ENCODE measurements around the gene FTO.

Gene FTO

DNA sequence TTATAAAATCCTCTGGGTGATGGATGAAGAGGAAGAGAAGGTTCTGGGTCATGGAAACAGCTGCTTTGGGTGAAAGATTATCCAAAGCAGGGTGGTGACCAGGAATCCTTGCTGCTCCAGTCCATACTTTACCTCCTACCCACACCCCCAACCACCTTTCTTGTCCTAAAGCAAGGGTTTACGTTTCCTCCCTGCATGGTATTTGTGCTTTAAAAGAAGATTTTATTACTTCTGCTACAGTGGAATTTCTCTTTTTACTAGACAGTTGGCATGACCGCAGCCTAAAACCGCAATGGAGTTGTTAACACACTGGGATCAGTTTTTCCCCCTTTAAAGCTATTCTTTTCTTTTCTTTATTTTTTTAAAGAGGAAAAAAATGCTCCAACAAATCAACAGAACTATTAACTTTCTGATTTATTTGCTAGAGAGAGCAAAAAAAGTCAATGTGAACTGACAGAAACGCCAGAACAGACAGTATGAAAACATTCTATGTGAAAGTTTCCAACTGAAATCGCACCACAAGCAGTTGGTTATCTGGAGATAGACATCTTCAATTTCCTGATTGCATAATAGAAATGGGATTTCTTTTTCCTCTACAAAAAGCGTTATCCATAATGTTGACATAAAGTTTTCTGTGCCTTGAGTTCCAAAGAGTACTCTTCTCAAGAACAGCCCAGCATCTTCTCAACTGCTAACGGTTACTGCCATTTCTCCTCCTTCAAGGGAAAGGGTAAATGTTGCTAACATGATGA, 346.7 kb downstream of the FTO start:
- H2BK15ac ChIP-seq (ENCODE audit: low read length), result no peak overlapping the region
- H4K8ac ChIP-seq (ENCODE audit: low read depth, low read length), result no peak overlapping the region
- H3K9me3 ChIP-seq (replicated peaks in 1 of 2; ENCODE audit: control insufficient read depth in 2 of 2, insufficient read depth in 1 of 2, low read depth in 1 of 2, low read length in 2 of 2), result no peaks in the 10 kb centered on the region
- DNase-seq (ENCODE audit: low spot score), result no peak
- H3K23ac ChIP-seq (ENCODE audit: low read depth, low read length, poor library complexity), result no peak overlapping the region
- H3K79me1 ChIP-seq (ENCODE audit: low read depth, low read length), result no peaks in the 10 kb centered on the region
- no peak overlapping the region for H2BK5ac ChIP-seq (ENCODE audit: low read length)
- no CpG with 5 or more reads among the region's 7 CpGs for WGBS, 2 donors (ENCODE audit: extremely low coverage in 2 of 2, insufficient read length in 2 of 2, insufficient replicate concordance in 1 of 2)
- no peaks in the 10 kb centered on the region for H3K27me3 ChIP-seq (ENCODE audit: control insufficient read depth in 3 of 3, insufficient read depth in 3 of 3, low read depth in 1 of 3, low read length in 3 of 3)
- H4K91ac ChIP-seq (ENCODE audit: low read depth, low read length, poor library complexity), result no peak overlapping the region
- no peak overlapping the region for H2AK5ac ChIP-seq (ENCODE audit: low read depth, low read length)
- H3K18ac ChIP-seq (ENCODE audit: low read length), result no peak overlapping the region
- no peak overlapping the region for H3K4ac ChIP-seq (ENCODE audit: low read length)
- no peak overlapping the region for H3K14ac ChIP-seq (ENCODE audit: low read length)
- no peak overlapping the region for H2BK12ac ChIP-seq (ENCODE audit: low read length)
- H3K4me2 ChIP-seq (ENCODE audit: insufficient read depth, low read length, poor library complexity, severe bottlenecking), result no peak overlapping the region
- no peak overlapping the region for H2BK120ac ChIP-seq (ENCODE audit: low read depth, low read length)
- no peak overlapping the region for H2AFZ ChIP-seq (ENCODE audit: low read length)
- H3K27ac ChIP-seq (replicated peaks; ENCODE audit: low read length), result no peak overlapping the region
- peaks cover 28 to 49% of the 10 kb centered on the region in 2 donors for H3K4me1 ChIP-seq (ENCODE audit: control insufficient read depth in 2 of 2, insufficient read depth in 1 of 2, low read depth in 1 of 2, low read length in 2 of 2)
- no peak overlapping the region for H3K9ac ChIP-seq (ENCODE audit: low read depth, low read length, poor library complexity)
- H3K36me3 ChIP-seq (replicated peaks in 1 of 2; ENCODE audit: control insufficient read depth in 2 of 2, insufficient read depth in 2 of 2, low read length in 2 of 2), result no peaks in the 10 kb centered on the region
- no peak overlapping the region for H3K4me3 ChIP-seq (ENCODE audit: low read length in 2 of 2)

DNA sequence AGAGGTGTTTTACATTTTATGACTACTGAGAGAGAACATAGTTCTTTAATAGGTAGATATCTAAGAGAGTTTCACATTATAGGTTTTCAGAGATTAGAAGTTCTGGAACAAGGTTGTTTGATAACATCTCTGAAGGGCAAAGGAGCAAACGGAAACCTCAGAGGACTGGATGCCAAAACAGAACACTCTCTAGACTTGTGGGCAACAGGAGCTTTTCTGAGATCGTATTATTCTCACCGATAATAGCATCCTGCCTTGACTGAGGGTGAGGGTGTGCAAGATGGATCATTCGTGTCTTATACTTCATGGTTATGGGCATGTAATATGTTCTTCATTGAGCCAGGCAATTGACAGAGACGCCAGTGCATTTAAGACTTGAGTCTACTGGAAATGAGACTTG, 347.9 kb downstream of the FTO start:
- H3K36me3 ChIP-seq (replicated peaks in 1 of 2; ENCODE audit: control insufficient read depth in 2 of 2, insufficient read depth in 2 of 2, low read length in 2 of 2), result no peaks in the 10 kb centered on the region
- no peak overlapping the region for H3K4me2 ChIP-seq (ENCODE audit: insufficient read depth, low read length, poor library complexity, severe bottlenecking)
- peaks cover 28 to 49% of the 10 kb centered on the region in 2 donors for H3K4me1 ChIP-seq (ENCODE audit: control insufficient read depth in 2 of 2, insufficient read depth in 1 of 2, low read depth in 1 of 2, low read length in 2 of 2)
- no peak overlapping the region for H2BK5ac ChIP-seq (ENCODE audit: low read length)
- no peak overlapping the region for H3K9ac ChIP-seq (ENCODE audit: low read depth, low read length, poor library complexity)
- no peak overlapping the region for H2BK12ac ChIP-seq (ENCODE audit: low read length)
- H3K4ac ChIP-seq (ENCODE audit: low read length), result no peak overlapping the region
- no CpG with 5 or more reads among the region's 5 CpGs for WGBS, 2 donors (ENCODE audit: extremely low coverage in 2 of 2, insufficient read length in 2 of 2, insufficient replicate concordance in 1 of 2)
- no peak overlapping the region for H2AFZ ChIP-seq (ENCODE audit: low read length)
- H3K27ac ChIP-seq (replicated peaks; ENCODE audit: low read length), result no peak overlapping the region
- no peak overlapping the region for H2AK5ac ChIP-seq (ENCODE audit: low read depth, low read length)
- H2BK15ac ChIP-seq (ENCODE audit: low read length), result no peak overlapping the region
- no peak overlapping the region for H3K23ac ChIP-seq (ENCODE audit: low read depth, low read length, poor library complexity)
- no peak for DNase-seq (ENCODE audit: low spot score)
- no peaks in the 10 kb centered on the region for H3K27me3 ChIP-seq (ENCODE audit: control insufficient read depth in 3 of 3, insufficient read depth in 3 of 3, low read depth in 1 of 3, low read length in 3 of 3)
- H3K18ac ChIP-seq (ENCODE audit: low read length), result no peak overlapping the region
- no peak overlapping the region for H2BK120ac ChIP-seq (ENCODE audit: low read depth, low read length)
- H3K14ac ChIP-seq (ENCODE audit: low read length), result no peak overlapping the region
- H3K4me3 ChIP-seq (ENCODE audit: low read length in 2 of 2), result no peak overlapping the region
- H4K8ac ChIP-seq (ENCODE audit: low read depth, low read length), result no peak overlapping the region
- H3K9me3 ChIP-seq (replicated peaks in 1 of 2; ENCODE audit: control insufficient read depth in 2 of 2, insufficient read depth in 1 of 2, low read depth in 1 of 2, low read length in 2 of 2), result no peaks in the 10 kb centered on the region
- no peaks in the 10 kb centered on the region for H3K79me1 ChIP-seq (ENCODE audit: low read depth, low read length)
- H4K91ac ChIP-seq (ENCODE audit: low read depth, low read length, poor library complexity), result no peak overlapping the region

DNA sequence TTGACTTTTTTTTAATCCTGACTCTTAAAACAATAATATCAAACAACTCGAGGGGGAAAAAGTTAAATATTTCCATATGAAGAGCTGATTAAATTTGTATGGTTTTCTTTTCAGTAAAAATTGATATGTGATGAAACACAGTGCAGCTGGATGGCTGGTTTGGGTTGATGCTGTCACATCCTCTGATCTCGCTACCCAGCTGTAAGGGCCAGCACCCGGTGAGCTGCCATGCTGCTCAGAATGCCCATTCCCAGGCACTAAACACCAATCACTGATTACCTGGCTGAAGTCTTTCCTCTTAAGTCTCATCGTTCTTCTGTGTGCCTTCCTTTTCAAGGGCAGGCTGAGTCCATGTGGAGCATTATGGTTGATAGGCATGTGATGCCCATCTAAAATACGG, 348.3 kb downstream of the FTO start:
- no peak overlapping the region for H3K18ac ChIP-seq (ENCODE audit: low read length)
- no peak overlapping the region for H3K4me2 ChIP-seq (ENCODE audit: insufficient read depth, low read length, poor library complexity, severe bottlenecking)
- no peaks in the 10 kb centered on the region for H3K27me3 ChIP-seq (ENCODE audit: control insufficient read depth in 3 of 3, insufficient read depth in 3 of 3, low read depth in 1 of 3, low read length in 3 of 3)
- no peaks in the 10 kb centered on the region for H3K36me3 ChIP-seq (replicated peaks in 1 of 2; ENCODE audit: control insufficient read depth in 2 of 2, insufficient read depth in 2 of 2, low read length in 2 of 2)
- H3K4ac ChIP-seq (ENCODE audit: low read length), result no peak overlapping the region
- H2BK15ac ChIP-seq (ENCODE audit: low read length), result no peak overlapping the region
- no peak overlapping the region for H4K8ac ChIP-seq (ENCODE audit: low read depth, low read length)
- WGBS, 2 donors (ENCODE audit: extremely low coverage in 2 of 2, insufficient read length in 2 of 2, insufficient replicate concordance in 1 of 2), result no CpG with 5 or more reads among the region's 5 CpGs
- H3K4me1 ChIP-seq (ENCODE audit: control insufficient read depth in 2 of 2, insufficient read depth in 1 of 2, low read depth in 1 of 2, low read length in 2 of 2), result peaks cover 28 to 49% of the 10 kb centered on the region in 2 donors
- no peaks in the 10 kb centered on the region for H3K9me3 ChIP-seq (replicated peaks in 1 of 2; ENCODE audit: control insufficient read depth in 2 of 2, insufficient read depth in 1 of 2, low read depth in 1 of 2, low read length in 2 of 2)
- no peak overlapping the region for H4K91ac ChIP-seq (ENCODE audit: low read depth, low read length, poor library complexity)
- no peak overlapping the region for H2BK5ac ChIP-seq (ENCODE audit: low read length)
- H2AK5ac ChIP-seq (ENCODE audit: low read depth, low read length), result no peak overlapping the region
- H3K9ac ChIP-seq (ENCODE audit: low read depth, low read length, poor library complexity), result no peak overlapping the region
- no peaks in the 10 kb centered on the region for H3K79me1 ChIP-seq (ENCODE audit: low read depth, low read length)
- H3K14ac ChIP-seq (ENCODE audit: low read length), result no peak overlapping the region
- H3K27ac ChIP-seq (replicated peaks; ENCODE audit: low read length), result no peak overlapping the region
- H2BK12ac ChIP-seq (ENCODE audit: low read length), result no peak overlapping the region
- no peak overlapping the region for H2AFZ ChIP-seq (ENCODE audit: low read length)
- no peak overlapping the region for H3K23ac ChIP-seq (ENCODE audit: low read depth, low read length, poor library complexity)
- H2BK120ac ChIP-seq (ENCODE audit: low read depth, low read length), result no peak overlapping the region
- no peak for DNase-seq (ENCODE audit: low spot score)
- H3K4me3 ChIP-seq (ENCODE audit: low read length in 2 of 2), result no peak overlapping the region

DNA sequence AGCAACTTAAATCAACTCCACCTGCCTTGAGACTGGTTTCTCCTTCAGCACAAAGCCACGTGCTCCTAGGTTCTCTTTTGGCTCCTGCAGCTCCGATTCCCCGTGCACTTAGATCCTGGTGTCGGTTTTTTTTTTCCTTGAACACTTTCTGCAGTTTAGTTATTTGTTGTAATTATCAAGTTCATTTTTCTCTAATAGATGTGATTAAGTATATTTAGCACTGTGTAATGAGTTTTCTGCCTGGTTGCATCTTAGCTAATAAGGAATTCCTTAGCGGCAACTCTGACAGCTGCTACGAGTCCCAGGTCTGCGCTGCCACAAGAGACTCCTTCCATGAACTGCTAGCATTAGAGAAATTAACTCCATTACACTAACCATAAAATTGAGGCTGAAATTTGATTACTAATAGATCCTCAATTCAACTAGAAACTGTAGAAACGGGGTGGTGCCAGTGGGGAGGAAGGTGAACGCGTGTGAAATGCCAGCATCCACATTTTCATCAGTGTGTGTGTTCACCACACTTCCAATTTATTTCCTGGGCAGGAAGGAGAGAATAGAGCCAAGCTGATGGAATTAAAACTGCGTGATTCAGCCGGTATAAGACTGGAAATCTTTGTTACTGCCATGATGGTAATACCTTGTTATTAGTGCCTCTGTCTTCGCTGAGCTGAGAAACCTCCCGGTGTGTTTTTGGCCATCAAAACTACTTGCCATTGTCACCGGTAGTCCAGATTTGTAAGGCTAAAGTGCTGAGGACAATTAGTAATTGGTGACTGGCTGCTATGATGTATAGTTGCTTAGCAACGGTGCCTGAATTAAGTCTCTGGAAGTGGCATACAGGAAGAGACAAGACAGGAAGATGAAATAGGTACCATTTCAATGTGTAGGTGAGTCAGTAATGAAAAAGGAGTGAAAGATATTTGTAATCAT, 350.2 kb downstream of the FTO start:
- H4K8ac ChIP-seq (ENCODE audit: low read depth, low read length), result no peak overlapping the region
- H3K27ac ChIP-seq (replicated peaks; ENCODE audit: low read length), result peak overlapping the region; percentile 17
- H3K36me3 ChIP-seq (replicated peaks in 1 of 2; ENCODE audit: control insufficient read depth in 2 of 2, insufficient read depth in 2 of 2, low read length in 2 of 2), result no peaks in the 10 kb centered on the region
- no peak overlapping the region for H3K4me2 ChIP-seq (ENCODE audit: insufficient read depth, low read length, poor library complexity, severe bottlenecking)
- DNase-seq (ENCODE audit: low spot score), result no peak
- no peak overlapping the region for H3K23ac ChIP-seq (ENCODE audit: low read depth, low read length, poor library complexity)
- no peak overlapping the region for H4K91ac ChIP-seq (ENCODE audit: low read depth, low read length, poor library complexity)
- H3K9ac ChIP-seq (ENCODE audit: low read depth, low read length, poor library complexity), result no peak overlapping the region
- no peak overlapping the region for H3K18ac ChIP-seq (ENCODE audit: low read length)
- no peak overlapping the region for H3K4me3 ChIP-seq (ENCODE audit: low read length in 2 of 2)
- no peak overlapping the region for H2BK15ac ChIP-seq (ENCODE audit: low read length)
- no peak overlapping the region for H2AFZ ChIP-seq (ENCODE audit: low read length)
- no peak overlapping the region for H3K4ac ChIP-seq (ENCODE audit: low read length)
- no peak overlapping the region for H2BK5ac ChIP-seq (ENCODE audit: low read length)
- no peak overlapping the region for H2BK120ac ChIP-seq (ENCODE audit: low read depth, low read length)
- no peaks in the 10 kb centered on the region for H3K79me1 ChIP-seq (ENCODE audit: low read depth, low read length)
- WGBS, 2 donors (ENCODE audit: extremely low coverage in 2 of 2, insufficient read length in 2 of 2, insufficient replicate concordance in 1 of 2), result no CpG with 5 or more reads among the region's 16 CpGs
- H3K14ac ChIP-seq (ENCODE audit: low read length), result no peak overlapping the region
- no peak overlapping the region for H2BK12ac ChIP-seq (ENCODE audit: low read length)
- H3K27me3 ChIP-seq (ENCODE audit: control insufficient read depth in 3 of 3, insufficient read depth in 3 of 3, low read depth in 1 of 3, low read length in 3 of 3), result no peaks in the 10 kb centered on the region
- H3K4me1 ChIP-seq (ENCODE audit: control insufficient read depth in 2 of 2, insufficient read depth in 1 of 2, low read depth in 1 of 2, low read length in 2 of 2), result peaks cover 26 to 39% of the 10 kb centered on the region in 2 donors
- no peak overlapping the region for H2AK5ac ChIP-seq (ENCODE audit: low read depth, low read length)
- H3K9me3 ChIP-seq (replicated peaks in 1 of 2; ENCODE audit: control insufficient read depth in 2 of 2, insufficient read depth in 1 of 2, low read depth in 1 of 2, low read length in 2 of 2), result no peaks in the 10 kb centered on the region

Data from neuronal stem cell (in vitro differentiated cells).